Osteoblast (primary cell): ENCODE measurements around the gene CCDC83. TPM values are rescaled to one million over a fixed set of nuclear protein-coding genes. Genes with fewer than 3 reads are reported as not detected.

Experiments used
- DNase-seq: peaks from one replicate; pipeline ENCODE4 v3.0.0; 2011; ENCODE audit warnings: low spot score, mixed read lengths; ENCODE audit not compliant: insufficient read length; ENCODE audit errors: missing footprints
- H2AFZ ChIP-seq: 2 replicates; pipeline ENCODE4 v1.6.0; 2011; ENCODE audit warnings: mild to moderate bottlenecking, low read length
- H3K27ac ChIP-seq: 2 replicates; pipeline ENCODE4 v1.5.1; 2011; ENCODE audit warnings: mild to moderate bottlenecking, low read depth, low read length, moderate library complexity
- H3K27me3 ChIP-seq: 2 replicates; pipeline ENCODE4 v1.6.0; 2012; ENCODE audit warnings: mild to moderate bottlenecking, control low read depth, inconsistent platforms, low read length, moderate library complexity; ENCODE audit not compliant: insufficient read depth
- H3K36me3 ChIP-seq: 2 replicates; pipeline ENCODE4 v1.5.1; 2011; ENCODE audit warnings: mild to moderate bottlenecking, low read length, control low read depth, moderate library complexity; ENCODE audit not compliant: insufficient read depth
- H3K4me1 ChIP-seq: 2 replicates; pipeline ENCODE4 v1.5.1; 2011; ENCODE audit warnings: mild to moderate bottlenecking, low read length, control low read depth, moderate library complexity; ENCODE audit not compliant: insufficient read depth
- H3K4me2 ChIP-seq: 2 replicates; pipeline ENCODE4 v1.6.0; 2011; ENCODE audit warnings: mild to moderate bottlenecking, low read length; ENCODE audit not compliant: insufficient read depth
- H3K4me3 ChIP-seq: fragments of 200-600 bp; sonication (generic); 3 replicates; pipeline ENCODE4 v1.5.1; 2012; ENCODE audit warnings: mild to moderate bottlenecking, low read length, inconsistent platforms; ENCODE audit not compliant: insufficient read depth
- H3K79me2 ChIP-seq: 2 replicates; pipeline ENCODE4 v1.6.0; 2012; ENCODE audit warnings: mild to moderate bottlenecking, low read length, control low read depth, inconsistent platforms; ENCODE audit not compliant: insufficient read depth
- H3K9me3 ChIP-seq: 2 replicates; pipeline ENCODE4 v1.5.1; 2011; ENCODE audit warnings: low read depth, low read length, control low read depth
- H4K20me1 ChIP-seq: 2 replicates; pipeline ENCODE4 v1.6.0; 2012; ENCODE audit warnings: mild to moderate bottlenecking, low read length, control low read depth; ENCODE audit not compliant: insufficient read depth
- CTCF ChIP-seq: IDR thresholded peaks from 2 replicates; pipeline ENCODE4 v1.5.1; 2011; ENCODE audit warnings: mild to moderate bottlenecking, low read depth, low read length, moderate library complexity; ENCODE audit errors: extremely low read depth
- total RNA-seq: library from RNA; depleted of rRNA; stranded (reverse); fragments of >200 nt; gene quantifications from 2 replicates; pipeline ENCODE4 v1.2.3, GENCODE V29; 2012

CCDC83 gene
- total RNA-seq, 1 donor, result not detected

DNA sequence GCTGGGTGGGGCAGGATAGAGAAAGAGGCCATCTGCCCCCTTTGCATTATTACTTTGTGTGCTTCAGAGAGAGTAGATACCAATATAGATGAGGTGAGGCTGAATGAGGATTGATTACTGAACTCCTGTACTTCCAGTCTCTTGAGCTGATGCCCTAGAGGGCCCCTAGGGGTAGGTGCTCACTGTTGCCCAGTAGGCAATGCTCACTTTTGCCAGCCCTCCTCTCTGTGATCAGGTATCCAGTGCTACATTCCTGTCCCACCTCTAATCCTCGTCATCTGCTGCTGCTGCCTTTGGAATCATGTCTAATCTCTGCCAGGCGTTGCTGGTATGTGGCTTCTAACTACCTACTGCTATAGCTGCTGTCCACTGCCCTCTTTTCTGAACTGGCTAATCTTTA is 57.2 kb downstream of the CCDC83 start:
- no peaks in the 10 kb centered on the region for H3K36me3 ChIP-seq
- TF ChIP-seq CTCF, result no peak
- no peaks in the 10 kb centered on the region for H4K20me1 ChIP-seq
- H3K9me3 ChIP-seq, result peaks cover 1% of the 10 kb centered on the region
- H3K4me2 ChIP-seq, result no peak overlapping the region
- H3K4me1 ChIP-seq, result no peaks in the 10 kb centered on the region
- no peaks in the 10 kb centered on the region for H3K27me3 ChIP-seq
- H2AFZ ChIP-seq, result no peak overlapping the region
- H3K4me3 ChIP-seq, result no peak overlapping the region
- no peak overlapping the region for H3K27ac ChIP-seq
- H3K79me2 ChIP-seq, result no peaks in the 10 kb centered on the region
- no peak for DNase-seq

DNA sequence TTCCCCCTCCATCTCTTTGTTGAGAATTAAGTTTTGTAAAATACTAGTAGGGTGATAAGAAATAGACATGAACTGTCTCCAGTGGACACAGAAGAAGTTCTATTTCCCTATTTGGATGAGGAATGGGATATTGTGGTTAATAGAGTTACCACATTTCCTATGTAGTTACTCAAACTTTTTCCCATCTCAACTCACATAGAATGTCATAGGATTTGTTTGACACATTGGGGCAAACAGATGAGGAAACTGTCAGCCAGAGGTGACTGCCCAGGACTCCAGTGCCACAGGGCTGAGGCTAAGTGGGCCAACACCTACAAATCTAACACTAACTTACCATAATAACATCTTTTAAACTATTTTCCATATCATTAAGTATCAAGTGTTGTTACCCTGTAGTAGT is 58.3 kb downstream of the CCDC83 start:
- no peak for TF ChIP-seq CTCF

DNA sequence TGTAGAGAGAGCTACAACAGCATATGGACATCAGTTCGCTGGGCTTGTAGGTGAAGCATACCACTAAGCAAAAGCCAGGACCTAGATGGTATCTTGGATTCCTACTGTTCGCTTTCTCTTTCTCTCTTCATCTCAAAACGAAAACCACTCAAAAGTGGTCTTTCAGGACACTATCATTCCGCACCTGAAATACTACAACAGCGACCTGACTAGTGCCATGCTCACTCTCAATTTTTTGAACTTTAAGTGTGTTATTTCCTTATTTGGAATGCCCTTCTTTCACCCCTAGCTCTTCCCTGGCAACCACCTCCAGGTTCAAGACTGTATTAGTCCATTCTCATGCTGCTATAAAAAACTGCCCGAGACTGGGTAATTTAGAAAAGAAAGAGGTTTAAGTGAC is 59.2 kb downstream of the CCDC83 start:
- no peaks in the 10 kb centered on the region for H3K36me3 ChIP-seq
- no peak for TF ChIP-seq CTCF
- H3K9me3 ChIP-seq, result peaks cover 1% of the 10 kb centered on the region
- no peaks in the 10 kb centered on the region for H3K79me2 ChIP-seq
- H4K20me1 ChIP-seq, result no peaks in the 10 kb centered on the region
- H3K4me2 ChIP-seq, result no peak overlapping the region
- H3K4me1 ChIP-seq, result peaks cover 8% of the 10 kb centered on the region
- H3K4me3 ChIP-seq, result no peak overlapping the region
- H2AFZ ChIP-seq, result no peak overlapping the region
- no peak for DNase-seq
- H3K27me3 ChIP-seq, result no peaks in the 10 kb centered on the region
- H3K27ac ChIP-seq, result no peak overlapping the region

More for the DNA sequence above, 58.3 kb downstream of the CCDC83 start:
- H3K4me1 ChIP-seq, result no peaks in the 10 kb centered on the region
- no peaks in the 10 kb centered on the region for H4K20me1 ChIP-seq
- DNase-seq, result no peak
- H3K27ac ChIP-seq, result no peak overlapping the region
- H3K4me2 ChIP-seq, result no peak overlapping the region
- no peaks in the 10 kb centered on the region for H3K27me3 ChIP-seq
- H3K9me3 ChIP-seq, result peaks cover 1% of the 10 kb centered on the region
- no peak overlapping the region for H2AFZ ChIP-seq
- H3K36me3 ChIP-seq, result no peaks in the 10 kb centered on the region
- no peaks in the 10 kb centered on the region for H3K79me2 ChIP-seq
- no peak overlapping the region for H3K4me3 ChIP-seq

DNA sequence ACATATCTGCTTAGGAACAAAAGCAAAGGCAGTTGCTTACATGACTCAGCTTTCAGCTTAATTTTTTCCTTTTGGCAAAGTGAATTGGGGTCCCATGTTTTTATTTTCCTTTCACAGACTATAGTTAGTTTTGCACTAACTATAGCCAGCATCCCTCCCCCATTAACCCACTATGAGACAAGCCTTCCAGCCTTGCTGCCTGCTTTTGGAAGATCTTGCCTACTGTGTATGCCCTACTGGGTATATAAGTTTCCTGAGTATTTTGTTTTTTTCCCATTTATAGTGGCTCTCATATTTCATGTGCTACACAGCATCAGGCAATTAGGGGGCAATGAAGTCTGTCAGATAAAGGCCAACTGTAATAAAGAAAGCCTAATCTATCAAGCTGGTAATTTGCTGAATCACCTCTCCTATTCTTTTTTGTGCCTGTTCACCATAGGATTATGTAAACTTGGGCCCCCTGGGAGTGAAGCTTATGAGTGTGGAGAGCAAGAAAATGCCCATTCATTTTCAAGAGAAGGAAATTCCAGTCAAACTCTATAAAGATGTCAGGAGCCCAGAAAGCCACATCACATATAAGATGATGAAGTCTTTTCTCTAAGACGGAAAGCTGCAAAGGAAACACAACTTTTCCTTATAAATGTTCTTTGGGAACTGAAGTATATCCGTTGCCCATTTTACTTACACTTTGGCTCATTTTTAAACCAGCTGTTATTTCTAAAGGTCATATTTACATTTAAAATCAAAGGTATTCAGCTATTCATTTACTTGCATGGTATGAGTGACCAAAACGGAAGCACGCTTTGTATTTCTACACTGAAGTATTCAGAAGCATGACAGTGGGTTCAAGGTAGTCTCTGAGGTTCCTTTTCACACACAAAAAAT is 64.0 kb downstream of the CCDC83 start:
- H3K4me1 ChIP-seq, result peaks cover 9% of the 10 kb centered on the region
- no peak overlapping the region for H2AFZ ChIP-seq
- H4K20me1 ChIP-seq, result no peaks in the 10 kb centered on the region
- DNase-seq, result peak; percentile 56
- no peaks in the 10 kb centered on the region for H3K79me2 ChIP-seq
- no peak overlapping the region for H3K4me3 ChIP-seq
- no peak for TF ChIP-seq CTCF
- H3K4me2 ChIP-seq, result peak overlapping the region; percentile 31
- H3K27ac ChIP-seq, result no peak overlapping the region
- peaks cover 1% of the 10 kb centered on the region for H3K9me3 ChIP-seq
- no peaks in the 10 kb centered on the region for H3K36me3 ChIP-seq
- H3K27me3 ChIP-seq, result peaks cover 5% of the 10 kb centered on the region
